GM23248 (cell line): ENCODE results near the gene VCP.

Experiments
- EZH2 ChIP-seq: fragments of 200-600 bp; sonication (generic); IDR thresholded peaks from 2 replicates; pipeline ENCODE4 v1.6.1; 2018; ENCODE audit warnings: antibody characterized with exemption, mild to moderate bottlenecking; ENCODE audit not compliant: insufficient read depth, poor library complexity, severe bottlenecking
- EZH2phosphoT487 ChIP-seq: fragments of 200-600 bp; sonication (generic); IDR thresholded peaks from 2 replicates; pipeline ENCODE4 v1.6.1; 2018; ENCODE audit warnings: antibody characterized with exemption, moderate library complexity, mild to moderate bottlenecking, low read depth; ENCODE audit not compliant: insufficient read depth

GRCh38 chr9:35069020-35069419 lies 3.4 kb downstream of the VCP start:
- no peak for TF ChIP-seq EZH2
- TF ChIP-seq EZH2phosphoT487: no peak
